ENCODE results near the gene UROD. TPM values are rescaled to one million over a fixed set of nuclear protein-coding genes. Genes with fewer than 3 reads are reported as not detected.

Gene UROD
- total and polyA plus RNA-seq, 2 donors (not counting 1 experiment from before 2014, with no cell fraction given): 65.5 to 82.5 TPM

DNA sequence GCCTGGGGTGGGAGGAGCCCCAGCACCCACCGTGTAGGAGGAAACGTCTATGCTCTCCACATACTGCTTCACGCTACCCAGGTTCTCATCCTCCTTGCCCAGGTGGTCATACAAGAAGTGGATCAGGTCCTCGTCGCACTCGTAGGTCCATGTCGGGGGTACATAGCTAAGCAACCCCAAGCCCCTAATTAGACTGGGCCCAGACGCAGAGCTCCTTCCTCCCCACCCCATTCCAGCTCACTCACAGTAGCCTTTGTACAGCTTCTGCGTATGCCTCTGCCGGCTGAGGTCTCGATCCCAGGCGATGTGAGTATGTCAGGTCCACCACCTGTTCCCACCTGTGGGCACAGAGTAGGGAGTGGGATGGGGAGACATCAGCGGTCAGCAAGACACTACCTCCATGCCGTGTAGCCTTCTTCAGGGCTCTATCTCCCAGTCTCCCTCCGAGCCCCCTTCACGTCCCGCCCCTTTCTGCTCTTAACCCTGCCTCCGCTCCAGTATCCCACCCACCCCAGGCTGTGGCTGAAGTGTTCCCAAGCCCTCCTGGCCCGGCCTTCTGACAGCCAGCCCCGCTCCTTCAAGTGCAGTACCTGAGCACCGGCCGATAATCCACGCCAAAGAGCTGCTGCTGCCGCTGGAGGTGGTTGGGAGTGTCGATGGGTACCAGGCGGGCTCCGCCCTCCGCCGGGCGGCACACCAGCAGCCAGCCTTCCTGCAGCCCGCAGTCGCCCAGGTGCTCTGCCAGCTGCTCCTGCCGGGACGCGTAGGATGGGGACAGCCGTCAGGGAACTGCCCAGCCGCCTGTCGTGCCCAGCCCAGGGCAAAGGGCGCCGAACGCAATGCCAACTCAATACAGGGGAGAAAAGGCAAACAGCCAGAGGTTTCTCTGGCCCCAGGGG is 1.8 kb upstream of the UROD start:
- Histone ChIP-seq H3K9me3 (ENCODE audit: control extremely low read depth in 1 of 3, control insufficient read depth in 2 of 3, insufficient read depth in 1 of 3, low read length in 2 of 3) (no peaks in the 10 kb centered on the region), H3K36me3 (replicated peaks in 1 of 2; ENCODE audit: control extremely low read depth in 1 of 2, control insufficient read depth in 1 of 2, extremely low read depth in 1 of 2, insufficient read depth in 2 of 2, low read length in 1 of 2) (peaks cover 2 to 54% of the 10 kb centered on the region in 2 experiments), H2AFZ (ENCODE audit: insufficient read depth, low read depth, low read length, poor library complexity, severe bottlenecking) (peak overlapping the region; percentile 86), H3K27ac (ENCODE audit: low read length in 2 of 2) (peak overlapping the region in 1 of 2 donors; percentile 79), H3K79me2 (ENCODE audit: control insufficient read depth, insufficient read depth, low read length) (peaks cover 41% of the 10 kb centered on the region), H3K4me3 (ENCODE audit: control extremely low read depth in 1 of 5, extremely low read depth in 1 of 5, insufficient read depth in 1 of 5, low read depth in 2 of 5, low read length in 4 of 5) (peak overlapping the region; percentile 59 to 89 (median 78)), H3K9ac (ENCODE audit: low read length) (peak overlapping the region; percentile 85), H3K4me1 (ENCODE audit: control insufficient read depth in 2 of 2, insufficient read depth in 2 of 2, low read length in 2 of 2) (peaks cover 31 to 42% of the 10 kb centered on the region in 2 donors), H4K20me1 (ENCODE audit: control insufficient read depth, insufficient read depth, low read length, poor library complexity, severe bottlenecking) (peaks cover 14% of the 10 kb centered on the region), H3K27me3 (replicated peaks in 1 of 4; ENCODE audit: control extremely low read depth in 1 of 4, control insufficient read depth in 3 of 4, insufficient read depth in 4 of 4, low read length in 3 of 4) (no peaks in the 10 kb centered on the region), H3K4me2 (replicated peaks; ENCODE audit: low read depth, low read length, poor library complexity, severe bottlenecking) (peak overlapping the region; percentile 99)
- no peak for ATAC-seq (ENCODE audit: low read depth)
- 29% methylated on average over 38 of the region's 41 CpGs for WGBS (ENCODE audit: insufficient coverage)
- DNase-seq: no peak
- TF ChIP-seq EZH2 (IDR thresholded peaks at IDR 0.05; ENCODE audit: borderline replicate concordance, insufficient read depth, low read depth, low read length, poor library complexity, severe bottlenecking): no peak
- TF ChIP-seq, protein P1, sequence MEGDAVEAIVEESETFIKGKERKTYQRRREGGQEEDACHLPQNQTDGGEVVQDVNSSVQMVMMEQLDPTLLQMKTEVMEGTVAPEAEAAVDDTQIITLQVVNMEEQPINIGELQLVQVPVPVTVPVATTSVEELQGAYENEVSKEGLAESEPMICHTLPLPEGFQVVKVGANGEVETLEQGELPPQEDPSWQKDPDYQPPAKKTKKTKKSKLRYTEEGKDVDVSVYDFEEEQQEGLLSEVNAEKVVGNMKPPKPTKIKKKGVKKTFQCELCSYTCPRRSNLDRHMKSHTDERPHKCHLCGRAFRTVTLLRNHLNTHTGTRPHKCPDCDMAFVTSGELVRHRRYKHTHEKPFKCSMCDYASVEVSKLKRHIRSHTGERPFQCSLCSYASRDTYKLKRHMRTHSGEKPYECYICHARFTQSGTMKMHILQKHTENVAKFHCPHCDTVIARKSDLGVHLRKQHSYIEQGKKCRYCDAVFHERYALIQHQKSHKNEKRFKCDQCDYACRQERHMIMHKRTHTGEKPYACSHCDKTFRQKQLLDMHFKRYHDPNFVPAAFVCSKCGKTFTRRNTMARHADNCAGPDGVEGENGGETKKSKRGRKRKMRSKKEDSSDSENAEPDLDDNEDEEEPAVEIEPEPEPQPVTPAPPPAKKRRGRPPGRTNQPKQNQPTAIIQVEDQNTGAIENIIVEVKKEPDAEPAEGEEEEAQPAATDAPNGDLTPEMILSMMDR (IDR thresholded peaks at IDR 0.05): no peak
- Mint-ChIP-seq H3K27ac (peak overlapping the region; percentile 46), H3K27me3 (no peaks in the 10 kb centered on the region), H3K4me1 (peaks cover 43% of the 10 kb centered on the region), H3K4me3 (peak overlapping the region; percentile 91), H3K9me3 (ENCODE audit: insufficient read depth) (no peaks in the 10 kb centered on the region)
- intact Hi-C loops (cut with micrococcal nuclease): loop anchor here (5.0 kb wide), 5 partner anchors 42 to 378 kb away; partner anchors contain the start of genes RPS8 and ZSWIM5
- POLR2A ChIA-PET: interaction anchor here (0.7 to 4.9 kb wide), 13 partner anchors 24 to 541 kb away, joined by 3 to 59 read pairs (median 6); partner anchors contain the start of genes AKR1A1, EIF2B3, MUTYH and PRDX1
- CTCF ChIA-PET: interaction anchor here (0.7 to 11.9 kb wide), 17 partner anchors 9 to 515 kb away, joined by 3 to 388 read pairs (median 6); partner anchors contain the start of genes EIF2B3, MUTYH, PLK3 and PRDX1

Data from B cell (primary cell).